GM23338 (cell line): Measurements from ENCODE around the gene THBS4.

Source experiments
- EZH2 ChIP-seq: fragments of 200-600 bp; sonication (generic); IDR thresholded peaks from one replicate; pipeline ENCODE4 v1.8.0; 2017; ENCODE audit warnings: antibody characterized with exemption, mild to moderate bottlenecking, low read depth; ENCODE audit not compliant: unreplicated experiment
- NANOG ChIP-seq: IDR thresholded peaks from 2 replicates; pipeline ENCODE4 v1.6.1; 2016; ENCODE audit warnings: antibody characterized with exemption, borderline replicate concordance
- TF ChIP-seq, protein P1 (sequence below), 2 experiments: fragments of 200-600 bp in 1 of 2; sonication (generic) in 1 of 2; conservative IDR thresholded peaks; 2 replicates each; pipeline versions ENCODE4 v1.5.1 to v1.6.1; 2016 to 2017; ENCODE audit warnings: antibody characterized with exemption in 2 of 2, low read depth in 2 of 2, mild to moderate bottlenecking in 2 of 2, moderate library complexity in 1 of 2

DNA sequence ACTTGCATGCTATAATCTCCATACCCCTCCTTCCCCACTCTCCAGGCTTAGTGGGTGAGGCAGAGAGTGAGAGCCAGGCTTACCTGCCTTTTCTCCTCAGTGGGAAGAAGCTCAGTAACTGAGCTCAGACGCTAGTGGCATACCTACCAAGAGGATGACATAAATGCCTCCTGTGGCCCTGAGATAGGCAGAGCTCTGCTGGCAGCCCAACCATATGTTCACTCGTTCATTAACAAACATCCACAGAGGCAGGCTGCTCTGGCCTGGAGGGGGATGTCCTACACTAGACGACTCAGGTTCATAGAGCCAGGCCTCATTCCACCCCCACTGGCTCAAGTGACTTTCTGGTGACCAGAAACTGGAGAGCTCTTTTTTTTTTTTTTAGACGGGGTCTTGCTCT lies 81.3 kb downstream of the THBS4 start:
- TF ChIP-seq, protein P1, sequence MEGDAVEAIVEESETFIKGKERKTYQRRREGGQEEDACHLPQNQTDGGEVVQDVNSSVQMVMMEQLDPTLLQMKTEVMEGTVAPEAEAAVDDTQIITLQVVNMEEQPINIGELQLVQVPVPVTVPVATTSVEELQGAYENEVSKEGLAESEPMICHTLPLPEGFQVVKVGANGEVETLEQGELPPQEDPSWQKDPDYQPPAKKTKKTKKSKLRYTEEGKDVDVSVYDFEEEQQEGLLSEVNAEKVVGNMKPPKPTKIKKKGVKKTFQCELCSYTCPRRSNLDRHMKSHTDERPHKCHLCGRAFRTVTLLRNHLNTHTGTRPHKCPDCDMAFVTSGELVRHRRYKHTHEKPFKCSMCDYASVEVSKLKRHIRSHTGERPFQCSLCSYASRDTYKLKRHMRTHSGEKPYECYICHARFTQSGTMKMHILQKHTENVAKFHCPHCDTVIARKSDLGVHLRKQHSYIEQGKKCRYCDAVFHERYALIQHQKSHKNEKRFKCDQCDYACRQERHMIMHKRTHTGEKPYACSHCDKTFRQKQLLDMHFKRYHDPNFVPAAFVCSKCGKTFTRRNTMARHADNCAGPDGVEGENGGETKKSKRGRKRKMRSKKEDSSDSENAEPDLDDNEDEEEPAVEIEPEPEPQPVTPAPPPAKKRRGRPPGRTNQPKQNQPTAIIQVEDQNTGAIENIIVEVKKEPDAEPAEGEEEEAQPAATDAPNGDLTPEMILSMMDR (conservative IDR thresholded peaks at IDR 0.05; ENCODE audit: low read depth in 2 of 2): no peak
- TF ChIP-seq EZH2: no peak
- TF ChIP-seq NANOG: no peak
